SU-DHL-6 (cell line): ENCODE results near the gene KLB.
"Not testable (repeated sequence)": the region's sequence is repeated elsewhere in the genome, so short reads cannot be mapped to it uniquely, and the experiment has no call there.

Experiments used
- CTCF ChIP-seq: fragments of 200-600 bp; sonication (generic); IDR thresholded peaks from one replicate; pipeline ENCODE4 v1.5.1; 2017; ENCODE audit warnings: antibody characterized with exemption, mild to moderate bottlenecking, low read length, moderate library complexity; ENCODE audit not compliant: insufficient read depth, poor library complexity, severe bottlenecking
- EZH2phosphoT487 ChIP-seq: fragments of 200-600 bp; sonication (generic), shearing (Covaris generic); conservative IDR thresholded peaks from 2 replicates; pipeline ENCODE4 v1.6.1; 2018; ENCODE audit warnings: mild to moderate bottlenecking, antibody characterized with exemption, low read length, moderate library complexity, mixed read lengths

GRCh38 chr4:39360611-39361010, 46.1 kb upstream of the KLB start:
- not testable (repeated sequence) for TF ChIP-seq CTCF, EZH2phosphoT487
